Glutamatergic neuron (in vitro differentiated cells): ENCODE measurements around the gene JADE1. TPM values are rescaled to one million over a fixed set of nuclear protein-coding genes. Genes with fewer than 3 reads are reported as not detected.

Experiments
- DNase-seq: peaks from one replicate; pipeline ENCODE4 v3.0.0; 2022
- H3K27ac Mint-ChIP-seq: one replicate; pipeline ENCODE4 v1.8.0; 2020; ENCODE audit warnings: mild to moderate bottlenecking, mixed read lengths, inconsistent platforms; ENCODE audit not compliant: unreplicated experiment
- H3K27me3 Mint-ChIP-seq: one replicate; pipeline ENCODE4 v1.8.0; 2020; ENCODE audit warnings: mild to moderate bottlenecking, moderate library complexity, mixed read lengths, inconsistent platforms; ENCODE audit not compliant: unreplicated experiment
- H3K36me3 Mint-ChIP-seq: one replicate; pipeline ENCODE4 v1.8.0; 2020; ENCODE audit warnings: mild to moderate bottlenecking, mixed read lengths, inconsistent platforms; ENCODE audit not compliant: unreplicated experiment
- H3K4me1 Mint-ChIP-seq: one replicate; pipeline ENCODE4 v1.8.0; 2020; ENCODE audit warnings: mild to moderate bottlenecking, low read depth, mixed read lengths, inconsistent platforms; ENCODE audit not compliant: unreplicated experiment
- H3K4me3 Mint-ChIP-seq: one replicate; pipeline ENCODE4 v1.8.0; 2020; ENCODE audit warnings: mild to moderate bottlenecking, mixed read lengths, inconsistent platforms; ENCODE audit not compliant: unreplicated experiment
- H3K9me3 Mint-ChIP-seq: one replicate; pipeline ENCODE4 v1.8.0; 2020; ENCODE audit warnings: mild to moderate bottlenecking, moderate library complexity, mixed read lengths, inconsistent platforms; ENCODE audit not compliant: unreplicated experiment
- total RNA-seq: library from RNA; stranded (reverse); fragmentation: NEBNext Ultra II Directional; extraction: Animal tissue kit (Norgen Biotek cat#: 25700); gene quantifications from one replicate; pipeline ENCODE4 v1.2.1, GENCODE V29; 2021; ENCODE audit not compliant: unreplicated experiment
- TF ChIP-seq, protein P1 (sequence below): fragments of 200-600 bp; sonication (generic); IDR thresholded peaks from one replicate; pipeline ENCODE4 v1.5.0; 2021; ENCODE audit not compliant: partially characterized antibody, unreplicated experiment

The JADE1 gene
- total RNA-seq, 1 donor from 2014 or later, result 9.1 TPM

DNA sequence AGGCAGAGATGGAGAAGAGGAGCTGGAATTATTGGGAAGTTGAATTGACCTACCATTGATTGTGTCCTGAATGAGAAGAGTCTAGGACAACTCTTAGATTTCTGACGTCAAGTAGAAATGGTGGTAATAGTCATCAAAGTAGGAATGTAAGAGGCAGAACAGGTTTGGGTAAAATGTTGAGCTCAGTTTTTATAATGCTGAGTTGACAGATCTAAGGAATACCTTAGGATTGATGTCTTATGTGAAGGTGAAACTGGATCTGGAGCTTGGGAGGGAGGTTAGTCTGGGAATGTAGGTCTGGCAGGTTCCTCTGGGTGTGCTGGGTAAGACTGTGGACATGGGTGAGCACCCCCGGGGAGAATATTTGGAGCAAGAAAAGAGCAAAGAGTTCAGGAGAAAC lies 31.9 kb downstream of the JADE1 start:
- no peak for DNase-seq
- TF ChIP-seq, protein P1, sequence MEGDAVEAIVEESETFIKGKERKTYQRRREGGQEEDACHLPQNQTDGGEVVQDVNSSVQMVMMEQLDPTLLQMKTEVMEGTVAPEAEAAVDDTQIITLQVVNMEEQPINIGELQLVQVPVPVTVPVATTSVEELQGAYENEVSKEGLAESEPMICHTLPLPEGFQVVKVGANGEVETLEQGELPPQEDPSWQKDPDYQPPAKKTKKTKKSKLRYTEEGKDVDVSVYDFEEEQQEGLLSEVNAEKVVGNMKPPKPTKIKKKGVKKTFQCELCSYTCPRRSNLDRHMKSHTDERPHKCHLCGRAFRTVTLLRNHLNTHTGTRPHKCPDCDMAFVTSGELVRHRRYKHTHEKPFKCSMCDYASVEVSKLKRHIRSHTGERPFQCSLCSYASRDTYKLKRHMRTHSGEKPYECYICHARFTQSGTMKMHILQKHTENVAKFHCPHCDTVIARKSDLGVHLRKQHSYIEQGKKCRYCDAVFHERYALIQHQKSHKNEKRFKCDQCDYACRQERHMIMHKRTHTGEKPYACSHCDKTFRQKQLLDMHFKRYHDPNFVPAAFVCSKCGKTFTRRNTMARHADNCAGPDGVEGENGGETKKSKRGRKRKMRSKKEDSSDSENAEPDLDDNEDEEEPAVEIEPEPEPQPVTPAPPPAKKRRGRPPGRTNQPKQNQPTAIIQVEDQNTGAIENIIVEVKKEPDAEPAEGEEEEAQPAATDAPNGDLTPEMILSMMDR, result no peak
- Mint-ChIP-seq H3K27me3 (no peaks in the 10 kb centered on the region), H3K4me3 (no peak overlapping the region), H3K4me1 (no peaks in the 10 kb centered on the region), H3K36me3 (no peaks in the 10 kb centered on the region), H3K9me3 (no peaks in the 10 kb centered on the region), H3K27ac (no peak overlapping the region)

DNA sequence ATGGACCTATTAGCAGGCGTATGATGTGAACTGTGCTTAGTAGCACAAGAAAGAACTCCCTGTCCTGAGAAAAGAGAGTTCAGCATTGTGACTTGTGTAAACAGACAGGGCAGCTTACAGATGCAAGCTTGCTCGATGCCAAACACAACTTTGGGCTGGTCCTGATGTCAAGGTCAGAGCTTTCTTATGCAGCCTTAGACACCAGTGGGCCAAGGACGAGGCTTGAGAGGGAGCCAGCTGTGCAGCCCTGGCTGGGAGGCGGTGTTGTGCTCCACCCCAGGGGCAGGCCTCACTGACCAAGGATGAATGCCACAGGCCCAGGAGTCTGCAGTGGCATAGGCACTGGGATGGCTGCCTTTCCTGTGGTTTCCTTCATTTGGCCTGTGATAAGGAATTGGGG lies 35.4 kb downstream of the JADE1 start:
- H3K4me1 Mint-ChIP-seq, result no peaks in the 10 kb centered on the region
- H3K27me3 Mint-ChIP-seq, result no peaks in the 10 kb centered on the region
- H3K4me3 Mint-ChIP-seq, result no peak overlapping the region
- peaks cover 5% of the 10 kb centered on the region for H3K36me3 Mint-ChIP-seq
- no peak for DNase-seq
- no peak overlapping the region for H3K27ac Mint-ChIP-seq
- H3K9me3 Mint-ChIP-seq, result no peaks in the 10 kb centered on the region
- TF ChIP-seq, protein P1, result no peak

DNA sequence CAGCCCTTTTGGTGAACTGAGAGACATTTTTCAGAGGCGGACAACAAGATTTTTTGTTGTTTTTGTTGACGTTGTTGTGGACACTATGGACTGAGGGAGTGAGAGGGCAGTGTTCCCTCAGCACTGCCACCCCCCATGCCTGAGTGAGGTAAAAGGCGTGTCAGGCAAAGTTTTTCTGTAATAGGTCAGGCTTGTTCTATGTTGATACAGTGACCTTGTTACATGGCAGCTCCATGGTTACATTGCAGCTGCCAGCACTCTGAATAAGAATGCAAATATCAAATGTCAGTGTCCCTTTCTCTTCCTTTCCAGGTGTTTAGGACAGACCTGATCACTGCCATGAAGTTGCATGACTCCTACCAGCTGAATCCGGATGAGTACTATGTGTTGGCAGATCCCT lies 36.6 kb downstream of the JADE1 start:
- Mint-ChIP-seq H3K36me3 (peaks cover 5% of the 10 kb centered on the region), H3K4me3 (no peak overlapping the region), H3K27ac (no peak overlapping the region), H3K4me1 (no peaks in the 10 kb centered on the region), H3K27me3 (no peaks in the 10 kb centered on the region), H3K9me3 (no peaks in the 10 kb centered on the region)
- DNase-seq, result no peak
- TF ChIP-seq, protein P1, result no peak

DNA sequence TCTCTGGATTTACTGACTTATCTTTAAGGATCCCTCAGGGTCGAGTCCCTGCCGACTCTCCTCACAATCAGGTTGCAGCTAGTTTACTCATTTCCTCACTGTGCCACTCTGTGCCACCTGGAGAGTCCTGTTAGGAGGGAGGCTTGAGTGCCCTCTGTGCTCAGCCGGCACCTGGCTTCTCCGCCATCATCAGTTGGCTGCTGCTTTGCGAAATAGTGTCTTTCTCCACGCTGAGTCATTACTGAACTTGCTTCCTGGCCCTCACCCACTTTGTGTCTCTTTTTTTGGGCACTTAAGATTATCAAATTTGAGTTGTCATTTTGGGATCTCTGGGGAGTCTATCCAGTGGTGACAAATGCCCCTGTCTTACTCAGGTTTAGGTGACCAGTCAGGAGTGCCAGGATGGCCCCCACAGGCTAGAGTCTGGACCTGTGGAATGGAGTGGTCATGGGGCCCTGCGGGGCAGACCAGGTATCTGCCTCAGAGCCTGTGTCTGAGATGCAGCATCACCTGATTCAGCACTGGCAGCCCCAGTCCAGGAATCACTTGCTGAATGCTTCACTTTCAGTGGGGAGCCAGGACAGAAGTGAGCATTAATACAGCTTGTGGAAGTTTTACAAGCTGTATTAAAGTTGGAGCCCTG lies 37.7 kb downstream of the JADE1 start:
- Mint-ChIP-seq H3K4me3 (no peak overlapping the region), H3K36me3 (peaks cover 5% of the 10 kb centered on the region), H3K4me1 (no peaks in the 10 kb centered on the region), H3K27me3 (no peaks in the 10 kb centered on the region), H3K9me3 (no peaks in the 10 kb centered on the region), H3K27ac (no peak overlapping the region)
- TF ChIP-seq, protein P1, result no peak
- no peak for DNase-seq

DNA sequence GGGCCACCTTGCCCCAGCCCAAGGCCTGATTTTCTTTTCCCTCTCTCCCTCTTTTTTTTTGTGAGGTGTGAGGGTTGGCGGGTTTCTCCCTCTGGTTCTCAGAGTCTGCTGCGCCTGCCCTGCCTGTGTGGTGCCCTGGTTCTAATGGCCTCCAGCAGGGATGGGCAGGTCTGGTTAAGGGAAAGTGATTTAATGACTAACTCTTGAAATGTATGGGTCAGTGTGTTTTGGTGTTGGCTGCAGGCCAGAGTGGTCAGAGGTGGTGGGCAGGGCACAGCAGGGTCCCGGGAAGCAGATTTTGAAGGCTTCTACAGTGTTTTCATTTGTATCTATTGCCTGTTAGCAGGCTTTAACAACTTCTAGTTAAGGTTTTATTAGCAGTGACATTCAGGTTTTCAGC lies 39.0 kb downstream of the JADE1 start:
- TF ChIP-seq, protein P1, result no peak
- Mint-ChIP-seq H3K4me1 (no peaks in the 10 kb centered on the region), H3K36me3 (peaks cover 5% of the 10 kb centered on the region), H3K4me3 (no peak overlapping the region), H3K9me3 (no peaks in the 10 kb centered on the region), H3K27ac (no peak overlapping the region), H3K27me3 (no peaks in the 10 kb centered on the region)
- no peak for DNase-seq
